ENCODE results near the gene CT47C1. TPM values are rescaled to one million over a fixed set of nuclear protein-coding genes. Genes with fewer than 3 reads are reported as not detected.
A peak's percentile ranks its signal among the peaks of the same experiment; 100 is the strongest.

CT47C1 gene
- total and polyA plus RNA-seq, 4 donors = not detected

GRCh38 chrX:119040432-119040831, 32.4 kb upstream of the CT47C1 start:
- Histone ChIP-seq H3K9ac (ENCODE audit: insufficient read depth in 1 of 2, low read length in 2 of 2) (no peak overlapping the region), H3K27ac (ENCODE audit: low read depth in 1 of 2, low read length in 1 of 2) (peak overlapping the region in 1 of 2 donors; percentile 88), H3K4me3 (no peak overlapping the region), H3K9me3 (ENCODE audit: control insufficient read depth in 4 of 4, insufficient read depth in 3 of 4, low read length in 3 of 4) (no peaks in the 10 kb centered on the region), H3K4me1 (ENCODE audit: control insufficient read depth in 5 of 5, insufficient read depth in 5 of 5, low read length in 5 of 5) (peaks cover 0 to 5% (median 0%) of the 10 kb centered on the region in 5 donors), H3K36me3 (ENCODE audit: control insufficient read depth in 4 of 4, insufficient read depth in 4 of 4, low read length in 4 of 4) (no peaks in the 10 kb centered on the region), H3K27me3 (ENCODE audit: control insufficient read depth in 3 of 3, insufficient read depth in 3 of 3, low read length in 2 of 3) (no peaks in the 10 kb centered on the region)
- TF ChIP-seq CTCF (IDR thresholded peaks at IDR 0.05; ENCODE audit: control extremely low read depth, extremely low read depth) = no peak
- no peak for DNase-seq
- ATAC-seq (ENCODE audit: insufficient read depth, low FRiP score) = no peak
- 62 to 88% methylated on average over 6 of the region's 6 CpGs for WGBS, 2 donors

GRCh38 chrX:119041175-119041574, 31.6 kb upstream of the CT47C1 start:
- Histone ChIP-seq H3K9me3 (ENCODE audit: control insufficient read depth in 4 of 4, insufficient read depth in 3 of 4, low read length in 3 of 4) (no peaks in the 10 kb centered on the region), H3K36me3 (ENCODE audit: control insufficient read depth in 4 of 4, insufficient read depth in 4 of 4, low read length in 4 of 4) (no peaks in the 10 kb centered on the region), H3K27me3 (ENCODE audit: control insufficient read depth in 3 of 3, insufficient read depth in 3 of 3, low read length in 2 of 3) (no peaks in the 10 kb centered on the region), H3K4me3 (no peak overlapping the region), H3K27ac (ENCODE audit: low read depth in 1 of 2, low read length in 1 of 2) (peak overlapping the region; percentile 63 to 88), H3K9ac (ENCODE audit: insufficient read depth in 1 of 2, low read length in 2 of 2) (no peak overlapping the region), H3K4me1 (ENCODE audit: control insufficient read depth in 5 of 5, insufficient read depth in 5 of 5, low read length in 5 of 5) (peaks cover 0 to 5% (median 0%) of the 10 kb centered on the region in 5 donors)
- 44 to 47% methylated on average over 4 of the region's 4 CpGs for WGBS, 2 donors
- ATAC-seq (ENCODE audit: insufficient read depth, low FRiP score) = peak; percentile 88
- DNase-seq = peak in 1 of 3 donors; percentile 16
- TF ChIP-seq CTCF (IDR thresholded peaks at IDR 0.05; ENCODE audit: control extremely low read depth, extremely low read depth) = no peak

DNA sequence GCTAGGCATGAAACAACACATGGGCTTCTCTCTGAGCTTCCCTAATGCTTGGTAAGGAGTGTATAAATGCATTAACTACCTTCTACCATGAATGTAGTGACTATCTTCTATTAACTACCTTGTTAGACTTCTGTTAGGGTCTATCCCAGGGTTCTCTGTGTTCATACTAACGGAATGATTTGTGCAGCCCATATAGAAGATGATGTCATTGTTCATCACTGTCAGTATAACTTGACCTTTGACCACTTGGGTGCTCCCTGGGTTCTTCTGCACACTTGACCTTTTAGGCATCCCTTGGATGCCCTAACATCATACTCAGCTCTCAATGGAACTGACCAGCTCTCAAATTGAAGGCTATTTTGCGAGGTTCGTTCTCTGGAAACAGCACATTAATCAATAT, 30.8 kb upstream of the CT47C1 start:
- H3K36me3 ChIP-seq (ENCODE audit: control insufficient read depth in 4 of 4, insufficient read depth in 4 of 4, low read length in 4 of 4) = no peaks in the 10 kb centered on the region
- TF ChIP-seq CTCF (IDR thresholded peaks at IDR 0.05; ENCODE audit: control extremely low read depth, extremely low read depth) = no peak
- H3K9ac ChIP-seq (ENCODE audit: insufficient read depth in 1 of 2, low read length in 2 of 2) = no peak overlapping the region
- DNase-seq = no peak
- H3K4me3 ChIP-seq = no peak overlapping the region
- peaks cover 0 to 5% (median 0%) of the 10 kb centered on the region in 5 donors for H3K4me1 ChIP-seq (ENCODE audit: control insufficient read depth in 5 of 5, insufficient read depth in 5 of 5, low read length in 5 of 5)
- H3K27ac ChIP-seq (ENCODE audit: low read depth in 1 of 2, low read length in 1 of 2) = no peak overlapping the region
- no peaks in the 10 kb centered on the region for H3K9me3 ChIP-seq (ENCODE audit: control insufficient read depth in 4 of 4, insufficient read depth in 3 of 4, low read length in 3 of 4)
- no peak for ATAC-seq (ENCODE audit: insufficient read depth, low FRiP score)
- 78 to 87% methylated on average over 3 of the region's 3 CpGs for WGBS, 2 donors
- no peaks in the 10 kb centered on the region for H3K27me3 ChIP-seq (ENCODE audit: control insufficient read depth in 3 of 3, insufficient read depth in 3 of 3, low read length in 2 of 3)

- WGBS, 2 donors = 71 to 100% methylated on average over 1 of the region's 1 CpG
- H3K9me3 ChIP-seq (ENCODE audit: control insufficient read depth in 4 of 4, insufficient read depth in 3 of 4, low read length in 3 of 4) = no peaks in the 10 kb centered on the region
- peaks cover 0 to 5% (median 0%) of the 10 kb centered on the region in 5 donors for H3K4me1 ChIP-seq (ENCODE audit: control insufficient read depth in 5 of 5, insufficient read depth in 5 of 5, low read length in 5 of 5)
- TF ChIP-seq CTCF (IDR thresholded peaks at IDR 0.05; ENCODE audit: control extremely low read depth, extremely low read depth) = no peak
- ATAC-seq (ENCODE audit: insufficient read depth, low FRiP score) = no peak
- H3K27ac ChIP-seq (ENCODE audit: low read depth in 1 of 2, low read length in 1 of 2) = no peak overlapping the region
- H3K36me3 ChIP-seq (ENCODE audit: control insufficient read depth in 4 of 4, insufficient read depth in 4 of 4, low read length in 4 of 4) = no peaks in the 10 kb centered on the region
- H3K9ac ChIP-seq (ENCODE audit: insufficient read depth in 1 of 2, low read length in 2 of 2) = no peak overlapping the region
- H3K27me3 ChIP-seq (ENCODE audit: control insufficient read depth in 3 of 3, insufficient read depth in 3 of 3, low read length in 2 of 3) = no peaks in the 10 kb centered on the region
- no peak for DNase-seq
- H3K4me3 ChIP-seq = no peak overlapping the region
Observed at GRCh38 chrX:119042996-119043395, 29.8 kb upstream of the CT47C1 start.
